ENCODE results near the gene FUT8.
A peak's percentile ranks its signal among the peaks of the same experiment; 100 is the strongest.

Gene FUT8

GRCh38 chr14:65482757-65483438 is 70.4 kb downstream of the FUT8 start:
- H3K27ac Mint-ChIP-seq = no peak overlapping the region
- H3K27me3 Mint-ChIP-seq (ENCODE audit: low read depth) = no peaks in the 10 kb centered on the region
- H3K9me3 Mint-ChIP-seq = no peaks in the 10 kb centered on the region
- peaks cover 45% of the 10 kb centered on the region for H3K4me1 Mint-ChIP-seq (ENCODE audit: low read depth)
- no peak overlapping the region for H3K4me3 Mint-ChIP-seq
- H3K36me3 Mint-ChIP-seq (ENCODE audit: low read depth) = peaks cover 30% of the 10 kb centered on the region

- H3K27me3 Mint-ChIP-seq (ENCODE audit: low read depth) = no peaks in the 10 kb centered on the region
- peaks cover 31% of the 10 kb centered on the region for H3K36me3 Mint-ChIP-seq (ENCODE audit: low read depth)
- no peaks in the 10 kb centered on the region for H3K9me3 Mint-ChIP-seq
- H3K4me1 Mint-ChIP-seq (ENCODE audit: low read depth) = peaks cover 49% of the 10 kb centered on the region
- H3K27ac Mint-ChIP-seq = no peak overlapping the region
- H3K4me3 Mint-ChIP-seq = no peak overlapping the region
Measured at GRCh38 chr14:65483647-65484046, 71.1 kb downstream of the FUT8 start.

- peaks cover 45% of the 10 kb centered on the region for H3K4me1 Mint-ChIP-seq (ENCODE audit: low read depth)
- no peaks in the 10 kb centered on the region for H3K27me3 Mint-ChIP-seq (ENCODE audit: low read depth)
- H3K36me3 Mint-ChIP-seq (ENCODE audit: low read depth) = peaks cover 28% of the 10 kb centered on the region
- H3K9me3 Mint-ChIP-seq = no peaks in the 10 kb centered on the region
- no peak overlapping the region for H3K4me3 Mint-ChIP-seq
- no peak overlapping the region for H3K27ac Mint-ChIP-seq
Measured at GRCh38 chr14:65485516-65485915, 73.0 kb downstream of the FUT8 start.

DNA sequence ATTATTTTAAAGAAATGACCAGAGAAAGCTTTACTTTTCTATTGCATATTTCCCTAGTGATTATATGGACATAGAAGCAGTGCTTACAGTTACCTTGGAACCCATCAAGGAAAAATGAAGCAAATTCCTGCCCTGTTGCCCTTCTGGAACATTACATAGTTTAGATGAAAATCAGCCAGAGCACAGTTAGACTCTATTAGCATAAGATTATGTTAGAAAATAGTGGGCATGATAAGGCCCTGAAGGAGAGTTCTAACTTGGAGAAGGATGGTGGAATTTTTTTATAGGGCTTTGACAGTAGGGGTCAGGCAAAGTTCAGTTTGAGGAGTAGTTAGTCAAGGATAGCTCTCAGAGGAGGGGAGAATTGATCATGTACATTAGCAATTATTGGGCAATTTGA is 74.3 kb downstream of the FUT8 start:
- no peak overlapping the region for H3K27ac Mint-ChIP-seq
- no peak overlapping the region for H3K4me3 Mint-ChIP-seq
- H3K9me3 Mint-ChIP-seq = no peaks in the 10 kb centered on the region
- H3K4me1 Mint-ChIP-seq (ENCODE audit: low read depth) = peaks cover 42% of the 10 kb centered on the region
- no peaks in the 10 kb centered on the region for H3K27me3 Mint-ChIP-seq (ENCODE audit: low read depth)
- H3K36me3 Mint-ChIP-seq (ENCODE audit: low read depth) = peaks cover 29% of the 10 kb centered on the region

GRCh38 chr14:65487783-65488494 is 75.4 kb downstream of the FUT8 start:
- Mint-ChIP-seq H3K27ac (peak overlapping the region; percentile 37), H3K4me3 (no peak overlapping the region), H3K9me3 (no peaks in the 10 kb centered on the region), H3K27me3 (ENCODE audit: low read depth) (no peaks in the 10 kb centered on the region), H3K4me1 (ENCODE audit: low read depth) (peaks cover 41% of the 10 kb centered on the region), H3K36me3 (ENCODE audit: low read depth) (peaks cover 32% of the 10 kb centered on the region)

DNA sequence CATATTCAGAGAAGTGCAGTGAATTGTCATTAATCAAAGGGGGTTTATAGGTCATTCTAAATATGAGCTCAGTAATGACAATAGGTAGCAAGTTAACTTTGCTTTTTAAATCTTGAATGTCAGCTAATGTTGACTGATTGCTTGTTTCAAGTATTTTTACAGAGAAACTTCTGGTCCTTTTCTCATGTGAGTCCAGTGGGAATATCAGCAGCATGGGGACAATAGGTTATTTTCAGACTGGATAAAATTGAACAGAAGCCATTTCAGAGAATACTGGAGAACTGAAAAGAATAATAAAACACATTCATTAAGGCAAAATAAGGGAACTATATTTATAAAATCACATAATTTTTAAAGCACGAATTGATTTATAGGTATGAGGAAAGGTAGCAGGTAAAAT is 78.7 kb downstream of the FUT8 start:
- Mint-ChIP-seq H3K27ac (no peak overlapping the region), H3K27me3 (ENCODE audit: low read depth) (no peaks in the 10 kb centered on the region), H3K9me3 (peaks cover 6% of the 10 kb centered on the region), H3K4me3 (no peak overlapping the region), H3K36me3 (ENCODE audit: low read depth) (peaks cover 39% of the 10 kb centered on the region), H3K4me1 (ENCODE audit: low read depth) (peaks cover 34% of the 10 kb centered on the region)

DNA sequence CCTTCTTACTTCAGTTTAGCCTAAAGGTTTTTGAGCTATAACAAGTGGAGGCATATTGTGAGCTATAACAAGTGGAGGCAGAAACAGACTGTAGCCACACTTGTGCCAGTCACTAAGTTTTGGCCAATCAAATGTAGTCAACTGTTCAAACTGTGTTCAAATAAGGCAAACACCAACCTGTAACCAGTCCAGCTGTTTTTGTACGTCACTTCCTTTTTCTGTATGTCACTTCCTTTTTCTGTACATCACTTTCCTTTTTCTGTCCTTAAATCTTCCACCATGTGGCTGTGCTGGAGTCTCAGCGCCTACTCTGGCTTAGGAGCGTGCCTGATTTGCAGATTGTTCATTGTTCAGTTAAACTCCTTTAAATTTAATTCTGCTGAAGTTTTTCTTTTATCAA is 79.7 kb downstream of the FUT8 start:
- Mint-ChIP-seq H3K4me1 (ENCODE audit: low read depth) (peaks cover 40% of the 10 kb centered on the region), H3K36me3 (ENCODE audit: low read depth) (peaks cover 46% of the 10 kb centered on the region), H3K9me3 (peaks cover 10% of the 10 kb centered on the region), H3K27me3 (ENCODE audit: low read depth) (no peaks in the 10 kb centered on the region), H3K27ac (no peak overlapping the region), H3K4me3 (no peak overlapping the region)

GRCh38 chr14:65495196-65495595 is 82.7 kb downstream of the FUT8 start:
- Mint-ChIP-seq H3K27me3 (ENCODE audit: low read depth) (no peaks in the 10 kb centered on the region), H3K4me3 (no peak overlapping the region), H3K9me3 (peaks cover 10% of the 10 kb centered on the region), H3K36me3 (ENCODE audit: low read depth) (peaks cover 41% of the 10 kb centered on the region), H3K4me1 (ENCODE audit: low read depth) (peaks cover 27% of the 10 kb centered on the region), H3K27ac (no peak overlapping the region)

- Mint-ChIP-seq H3K4me1 (ENCODE audit: low read depth) (peaks cover 34% of the 10 kb centered on the region), H3K27me3 (ENCODE audit: low read depth) (no peaks in the 10 kb centered on the region), H3K27ac (no peak overlapping the region), H3K9me3 (peaks cover 10% of the 10 kb centered on the region), H3K4me3 (no peak overlapping the region), H3K36me3 (ENCODE audit: low read depth) (peaks cover 42% of the 10 kb centered on the region)
Measured at GRCh38 chr14:65496178-65496993, 83.9 kb downstream of the FUT8 start.

DNA sequence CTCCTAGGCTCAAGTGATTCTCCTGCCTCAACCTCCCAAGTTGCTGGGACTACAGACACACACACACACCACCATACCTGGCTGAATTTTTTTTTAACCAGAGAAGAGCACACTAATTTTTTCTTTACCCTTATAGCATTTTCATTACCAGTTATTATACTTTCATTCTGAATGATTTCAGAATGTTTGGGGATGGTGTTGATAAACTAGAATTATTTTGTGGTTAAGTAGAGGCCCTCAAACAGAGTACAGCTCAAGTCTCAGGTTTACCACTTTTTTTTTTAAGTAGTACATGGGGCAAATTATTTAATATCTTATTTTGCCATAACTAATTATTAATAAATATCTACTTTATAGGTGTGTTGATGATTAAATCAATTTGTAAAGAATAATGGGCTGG is 86.6 kb downstream of the FUT8 start:
- no peak overlapping the region for H3K27ac Mint-ChIP-seq
- H3K4me1 Mint-ChIP-seq (ENCODE audit: low read depth) = peaks cover 37% of the 10 kb centered on the region
- peaks cover 10% of the 10 kb centered on the region for H3K9me3 Mint-ChIP-seq
- peaks cover 31% of the 10 kb centered on the region for H3K36me3 Mint-ChIP-seq (ENCODE audit: low read depth)
- H3K27me3 Mint-ChIP-seq (ENCODE audit: low read depth) = no peaks in the 10 kb centered on the region
- no peak overlapping the region for H3K4me3 Mint-ChIP-seq

DNA sequence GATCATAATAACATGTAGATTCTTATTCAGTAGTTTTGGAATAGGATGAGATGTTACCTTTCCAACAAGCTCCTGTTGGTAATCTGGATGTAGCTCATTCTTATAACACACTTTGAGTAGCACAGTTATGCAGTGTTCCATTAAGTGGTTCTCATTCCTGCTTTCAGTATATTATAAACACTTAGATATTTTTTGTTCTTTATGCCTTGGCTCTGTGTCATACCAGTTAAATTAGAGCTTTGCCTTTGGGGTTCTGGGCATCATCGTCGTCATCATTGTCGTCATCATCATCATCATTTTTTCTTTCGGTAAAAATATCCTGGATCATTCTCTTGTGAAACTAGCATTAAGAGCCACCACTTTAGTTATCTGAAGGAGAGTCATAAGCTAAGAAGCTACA is 87.5 kb downstream of the FUT8 start:
- no peak overlapping the region for H3K4me3 Mint-ChIP-seq
- H3K9me3 Mint-ChIP-seq = peaks cover 10% of the 10 kb centered on the region
- peaks cover 37% of the 10 kb centered on the region for H3K4me1 Mint-ChIP-seq (ENCODE audit: low read depth)
- peak overlapping the region; percentile 32 for H3K27ac Mint-ChIP-seq
- H3K36me3 Mint-ChIP-seq (ENCODE audit: low read depth) = peaks cover 31% of the 10 kb centered on the region
- H3K27me3 Mint-ChIP-seq (ENCODE audit: low read depth) = no peaks in the 10 kb centered on the region

DNA sequence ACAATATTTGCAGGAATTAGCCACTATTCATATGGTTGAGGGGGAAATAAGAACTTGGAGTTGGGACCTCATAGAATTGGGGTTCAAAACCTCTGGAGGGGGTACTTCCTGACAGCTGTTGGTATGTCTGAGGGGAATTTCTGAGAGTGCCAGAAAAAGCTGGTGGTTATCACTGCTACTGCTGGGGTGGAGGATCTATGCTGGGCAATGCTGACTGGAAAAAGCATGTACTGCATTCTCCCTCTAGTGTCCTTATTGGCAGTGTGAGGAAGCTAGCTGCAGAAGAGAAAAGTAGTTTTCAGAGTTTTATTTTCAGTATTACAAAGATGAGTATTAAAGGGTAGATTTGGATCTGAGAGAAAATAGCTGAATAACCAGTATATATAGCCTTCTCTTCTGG is 88.8 kb downstream of the FUT8 start:
- H3K4me1 Mint-ChIP-seq (ENCODE audit: low read depth) = peaks cover 34% of the 10 kb centered on the region

DNA sequence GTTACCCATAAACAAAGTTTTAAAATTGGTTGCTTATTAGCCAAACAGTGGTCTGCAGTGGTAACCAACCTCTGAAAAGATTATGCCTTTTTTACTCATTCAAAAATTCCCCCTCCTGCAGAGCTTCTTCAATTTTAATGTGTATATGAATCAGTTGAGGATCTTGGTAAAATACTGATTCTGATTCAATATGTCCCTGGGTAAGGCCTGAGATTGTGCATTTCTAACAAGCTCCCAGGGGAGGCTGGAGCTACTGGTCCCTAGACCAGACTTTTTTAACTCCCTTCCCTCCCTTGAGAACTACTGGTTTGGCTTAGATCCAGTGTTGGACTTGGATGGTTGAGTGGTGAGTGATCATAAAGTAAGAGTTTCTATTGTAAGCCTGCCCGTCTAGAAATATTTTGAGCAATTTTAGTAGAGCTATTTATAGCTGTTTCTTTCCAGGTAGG is 90.2 kb downstream of the FUT8 start:
- Mint-ChIP-seq H3K4me3 (no peak overlapping the region), H3K9me3 (peaks cover 6% of the 10 kb centered on the region), H3K27me3 (ENCODE audit: low read depth) (no peaks in the 10 kb centered on the region), H3K36me3 (ENCODE audit: low read depth) (peaks cover 25% of the 10 kb centered on the region), H3K4me1 (ENCODE audit: low read depth) (peaks cover 33% of the 10 kb centered on the region), H3K27ac (peak overlapping the region; percentile 38)

More for the DNA sequence above, 88.8 kb downstream of the FUT8 start:
- Mint-ChIP-seq H3K27me3 (ENCODE audit: low read depth) (no peaks in the 10 kb centered on the region), H3K4me3 (no peak overlapping the region), H3K9me3 (peaks cover 4% of the 10 kb centered on the region), H3K36me3 (ENCODE audit: low read depth) (peaks cover 25% of the 10 kb centered on the region), H3K27ac (no peak overlapping the region)

GRCh38 chr14:65503771-65504170 is 91.2 kb downstream of the FUT8 start:
- H3K4me1 Mint-ChIP-seq (ENCODE audit: low read depth) = peaks cover 31% of the 10 kb centered on the region
- H3K9me3 Mint-ChIP-seq = peaks cover 8% of the 10 kb centered on the region
- H3K27ac Mint-ChIP-seq = no peak overlapping the region
- H3K4me3 Mint-ChIP-seq = no peak overlapping the region
- no peaks in the 10 kb centered on the region for H3K27me3 Mint-ChIP-seq (ENCODE audit: low read depth)
- H3K36me3 Mint-ChIP-seq (ENCODE audit: low read depth) = peaks cover 26% of the 10 kb centered on the region
